Measurements from ENCODE around the gene RPUSD3.

RPUSD3 gene, protein sequence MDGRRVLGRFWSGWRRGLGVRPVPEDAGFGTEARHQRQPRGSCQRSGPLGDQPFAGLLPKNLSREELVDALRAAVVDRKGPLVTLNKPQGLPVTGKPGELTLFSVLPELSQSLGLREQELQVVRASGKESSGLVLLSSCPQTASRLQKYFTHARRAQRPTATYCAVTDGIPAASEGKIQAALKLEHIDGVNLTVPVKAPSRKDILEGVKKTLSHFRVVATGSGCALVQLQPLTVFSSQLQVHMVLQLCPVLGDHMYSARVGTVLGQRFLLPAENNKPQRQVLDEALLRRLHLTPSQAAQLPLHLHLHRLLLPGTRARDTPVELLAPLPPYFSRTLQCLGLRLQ

GRCh38 chr3:9843715-9844438, at the start of gene RPUSD3:
RPUSD3 (minus strand) TSS chr3:9844008; CDS start chr3:9843990, 18 bp downstream.
- Mint-ChIP-seq H3K9me3 (no peaks in the 10 kb centered on the region), H3K4me1 (ENCODE audit: low read depth) (peaks cover 33% of the 10 kb centered on the region), H3K27me3 (no peaks in the 10 kb centered on the region), H3K27ac (peak within 1 kb of the TSS; percentile 97), H3K36me3 (ENCODE audit: low read depth) (peaks cover 47% of the 10 kb centered on the region), H3K4me3 (peak within 1 kb of the TSS; percentile 100)
- DNase-seq = peak; percentile 99

DNA sequence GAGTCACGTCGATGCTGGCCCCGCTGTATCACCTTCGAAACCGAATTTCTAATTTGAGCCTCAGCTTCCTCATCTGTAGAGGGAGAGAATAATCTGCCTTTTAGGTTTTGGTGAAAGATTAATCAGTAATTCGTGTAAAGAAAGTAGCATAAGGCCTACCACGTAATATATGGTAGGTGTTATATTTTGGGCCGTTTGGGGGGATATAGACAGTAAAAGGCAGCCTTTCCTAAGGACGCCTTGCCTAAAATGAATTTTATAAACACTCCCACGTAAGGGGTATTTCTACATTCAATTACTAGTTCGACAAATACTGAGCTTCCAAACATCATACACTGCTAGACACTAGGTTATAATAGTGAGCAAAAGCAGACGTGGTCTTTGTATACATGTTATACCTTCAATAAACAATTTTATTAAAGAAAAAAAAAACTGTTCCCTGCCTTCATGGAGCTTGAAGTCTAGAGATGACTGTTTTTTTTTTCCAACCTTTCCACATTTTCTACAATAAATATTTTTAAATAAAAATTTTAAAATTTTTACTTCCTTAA, 47.3 kb upstream of the RPUSD3 start:
- no peaks in the 10 kb centered on the region for H3K27me3 Mint-ChIP-seq
- peak overlapping the region; percentile 99 for H3K4me3 Mint-ChIP-seq
- H3K36me3 Mint-ChIP-seq (ENCODE audit: low read depth) = peaks cover 49% of the 10 kb centered on the region
- no peak for DNase-seq
- peaks cover 3% of the 10 kb centered on the region for H3K9me3 Mint-ChIP-seq
- peaks cover 47% of the 10 kb centered on the region for H3K4me1 Mint-ChIP-seq (ENCODE audit: low read depth)
- peak overlapping the region; percentile 99 for H3K27ac Mint-ChIP-seq

DNA sequence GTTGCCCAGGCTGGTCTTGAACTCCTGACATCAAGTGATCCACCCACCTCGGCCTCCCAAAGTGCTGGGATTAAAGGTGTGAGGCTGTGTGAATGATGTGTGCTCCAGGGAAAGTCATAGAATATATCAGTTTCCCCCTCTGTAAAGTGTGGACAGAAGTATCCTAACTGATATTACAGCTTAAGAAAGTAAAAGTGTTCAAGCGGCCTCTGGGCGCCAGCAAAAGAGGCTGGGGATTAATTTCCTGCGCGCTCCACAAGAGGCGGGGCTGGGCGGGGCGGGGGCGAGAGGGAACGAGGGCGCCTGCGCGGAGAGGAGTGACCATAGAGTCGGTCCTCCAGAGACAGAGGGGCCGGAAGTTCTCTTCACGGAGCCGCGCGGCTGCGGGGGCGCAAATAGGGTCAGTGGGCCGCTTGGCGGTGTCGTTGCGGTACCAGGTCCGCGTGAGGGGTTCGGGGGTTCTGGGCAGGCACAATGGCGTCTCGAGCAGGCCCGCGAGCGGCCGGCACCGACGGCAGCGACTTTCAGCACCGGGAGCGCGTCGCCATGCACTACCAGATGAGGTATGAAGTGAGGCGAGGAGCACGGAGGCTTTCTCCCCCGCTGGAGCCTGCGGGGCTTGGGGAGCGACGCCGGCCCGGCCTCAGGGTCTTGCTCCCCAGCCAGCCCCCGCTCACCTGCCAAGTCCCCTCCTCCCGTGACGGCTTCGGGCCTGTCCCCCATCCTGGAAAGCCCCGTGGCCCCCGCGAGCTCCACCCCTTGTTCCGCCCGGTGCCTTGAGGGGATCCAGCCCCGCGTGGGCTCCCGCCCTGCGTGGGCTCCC, 46.7 kb upstream of the RPUSD3 start, which contains the start of gene JAGN1:
Gene JAGN1 (plus strand): TSS at position 362 of the 823 bp plus-strand sequence. CDS start 113 bp downstream, at position 475.
- Mint-ChIP-seq H3K27me3 (no peaks in the 10 kb centered on the region), H3K4me1 (ENCODE audit: low read depth) (peaks cover 42% of the 10 kb centered on the region), H3K4me3 (peak within 1 kb of the TSS; percentile 99), H3K27ac (peak within 1 kb of the TSS; percentile 99), H3K36me3 (ENCODE audit: low read depth) (peaks cover 44% of the 10 kb centered on the region), H3K9me3 (peaks cover 3% of the 10 kb centered on the region)
- peak; percentile 96 for DNase-seq

- Mint-ChIP-seq H3K36me3 (ENCODE audit: low read depth) (peaks cover 35% of the 10 kb centered on the region), H3K4me3 (no peak overlapping the region), H3K9me3 (no peaks in the 10 kb centered on the region), H3K27ac (peak overlapping the region; percentile 99), H3K27me3 (no peaks in the 10 kb centered on the region), H3K4me1 (ENCODE audit: low read depth) (peaks cover 36% of the 10 kb centered on the region)
- no peak for DNase-seq
Observed at GRCh38 chr3:9889405-9889804, 45.6 kb upstream of the RPUSD3 start.

DNA sequence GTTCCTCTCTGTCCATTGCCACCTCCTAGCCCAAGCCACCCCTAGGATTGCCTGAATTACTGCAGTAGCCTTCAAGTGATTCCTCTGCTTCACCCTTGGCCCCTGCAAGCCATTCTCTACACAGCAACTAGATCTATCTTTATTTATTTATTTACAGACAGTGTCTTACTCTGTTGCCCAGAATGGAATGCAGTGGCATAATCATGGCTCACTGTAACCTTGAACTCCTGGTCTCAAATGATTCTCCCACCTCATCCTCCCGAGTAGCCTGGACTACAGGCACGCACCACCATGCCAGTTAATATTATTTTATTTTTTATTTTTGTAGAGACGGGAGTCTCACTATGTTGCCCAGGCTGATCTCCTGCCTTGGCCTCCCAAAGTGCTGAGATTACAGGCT, 44.7 kb upstream of the RPUSD3 start:
- H3K4me1 Mint-ChIP-seq (ENCODE audit: low read depth) = peaks cover 27% of the 10 kb centered on the region
- peaks cover 26% of the 10 kb centered on the region for H3K36me3 Mint-ChIP-seq (ENCODE audit: low read depth)
- H3K27me3 Mint-ChIP-seq = no peaks in the 10 kb centered on the region
- no peak overlapping the region for H3K4me3 Mint-ChIP-seq
- no peaks in the 10 kb centered on the region for H3K9me3 Mint-ChIP-seq
- DNase-seq = no peak
- no peak overlapping the region for H3K27ac Mint-ChIP-seq

DNA sequence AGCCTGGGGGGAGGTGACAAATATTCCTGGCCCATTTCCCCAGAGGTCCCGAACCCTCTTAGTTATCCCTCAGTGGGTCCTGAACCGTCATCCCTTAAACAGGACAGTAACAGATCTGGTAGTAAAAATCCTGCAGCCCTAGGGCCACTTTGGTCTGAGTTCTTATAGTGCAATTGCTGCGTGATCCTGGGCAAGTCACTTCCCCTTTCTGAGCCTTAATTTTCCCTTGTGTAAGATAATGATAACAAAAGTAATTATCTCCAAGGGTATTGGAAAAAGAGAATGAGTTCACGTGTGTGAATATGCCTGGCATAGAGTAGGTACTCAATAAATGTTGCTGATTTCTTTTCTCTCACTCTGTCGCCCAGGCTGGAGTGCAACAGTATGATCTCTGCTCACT, 43.7 kb upstream of the RPUSD3 start:
- H3K4me3 Mint-ChIP-seq = no peak overlapping the region
- H3K9me3 Mint-ChIP-seq = no peaks in the 10 kb centered on the region
- peaks cover 16% of the 10 kb centered on the region for H3K36me3 Mint-ChIP-seq (ENCODE audit: low read depth)
- peaks cover 17% of the 10 kb centered on the region for H3K4me1 Mint-ChIP-seq (ENCODE audit: low read depth)
- H3K27ac Mint-ChIP-seq = no peak overlapping the region
- no peaks in the 10 kb centered on the region for H3K27me3 Mint-ChIP-seq
- no peak for DNase-seq

- H3K27ac Mint-ChIP-seq = no peak overlapping the region
- H3K4me3 Mint-ChIP-seq = no peak overlapping the region
- H3K9me3 Mint-ChIP-seq = no peaks in the 10 kb centered on the region
- H3K27me3 Mint-ChIP-seq = no peaks in the 10 kb centered on the region
- H3K36me3 Mint-ChIP-seq (ENCODE audit: low read depth) = peaks cover 8% of the 10 kb centered on the region
- DNase-seq = no peak
- H3K4me1 Mint-ChIP-seq (ENCODE audit: low read depth) = peaks cover 10% of the 10 kb centered on the region
Observed at GRCh38 chr3:9886328-9886727, 42.5 kb upstream of the RPUSD3 start.

GRCh38 chr3:9884555-9885165, 40.9 kb upstream of the RPUSD3 start:
- peaks cover 3% of the 10 kb centered on the region for H3K4me1 Mint-ChIP-seq (ENCODE audit: low read depth)
- no peaks in the 10 kb centered on the region for H3K9me3 Mint-ChIP-seq
- H3K36me3 Mint-ChIP-seq (ENCODE audit: low read depth) = no peaks in the 10 kb centered on the region
- H3K27me3 Mint-ChIP-seq = no peaks in the 10 kb centered on the region
- no peak overlapping the region for H3K4me3 Mint-ChIP-seq
- H3K27ac Mint-ChIP-seq = no peak overlapping the region
- no peak for DNase-seq

DNA sequence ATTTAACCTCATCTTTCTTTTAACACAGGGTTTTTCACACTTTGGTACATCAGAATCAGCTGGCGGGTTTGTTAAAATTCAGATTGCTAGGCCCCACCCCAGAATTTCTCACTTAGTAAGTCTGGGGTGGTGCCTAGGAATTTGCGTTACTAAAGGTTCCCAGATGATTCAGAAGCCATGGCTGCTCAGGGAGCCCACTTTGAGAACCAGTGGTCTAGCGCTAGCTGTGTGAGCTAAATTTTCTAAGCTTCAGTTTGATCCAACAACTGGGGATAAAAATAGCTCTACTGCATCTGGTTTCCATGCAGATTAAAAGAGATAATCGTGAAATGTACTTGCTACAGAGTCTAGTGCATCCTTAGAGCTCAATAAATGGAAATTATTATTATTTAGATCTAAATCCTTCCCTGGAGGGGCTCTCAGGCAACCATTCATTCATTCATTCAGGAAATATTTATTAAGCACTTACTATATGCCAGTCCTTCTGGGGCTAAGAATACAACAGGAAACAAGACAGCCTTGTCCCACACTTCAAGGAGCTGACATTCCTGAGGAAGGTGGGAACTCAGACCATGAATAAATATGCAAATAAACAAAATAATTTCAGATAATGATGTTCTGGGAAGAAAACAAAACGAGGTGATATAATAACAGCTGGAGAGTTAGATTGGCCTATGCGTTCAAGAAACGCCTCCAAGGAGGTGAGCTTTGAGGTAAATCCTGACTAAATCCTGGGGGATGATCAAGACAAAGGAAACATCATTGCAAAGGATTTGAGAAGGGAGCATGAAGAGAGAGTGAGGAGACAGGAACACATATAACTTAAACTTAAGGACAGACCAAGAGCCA, 40.1 kb upstream of the RPUSD3 start:
- H3K27me3 Mint-ChIP-seq = no peaks in the 10 kb centered on the region
- H3K4me1 Mint-ChIP-seq (ENCODE audit: low read depth) = no peaks in the 10 kb centered on the region
- no peak for DNase-seq
- H3K36me3 Mint-ChIP-seq (ENCODE audit: low read depth) = no peaks in the 10 kb centered on the region
- H3K9me3 Mint-ChIP-seq = no peaks in the 10 kb centered on the region
- no peak overlapping the region for H3K4me3 Mint-ChIP-seq
- no peak overlapping the region for H3K27ac Mint-ChIP-seq

- no peaks in the 10 kb centered on the region for H3K4me1 Mint-ChIP-seq (ENCODE audit: low read depth)
- no peaks in the 10 kb centered on the region for H3K27me3 Mint-ChIP-seq
- no peaks in the 10 kb centered on the region for H3K9me3 Mint-ChIP-seq
- no peak overlapping the region for H3K27ac Mint-ChIP-seq
- no peak for DNase-seq
- no peaks in the 10 kb centered on the region for H3K36me3 Mint-ChIP-seq (ENCODE audit: low read depth)
- no peak overlapping the region for H3K4me3 Mint-ChIP-seq
Observed at GRCh38 chr3:9881441-9881840, 37.6 kb upstream of the RPUSD3 start.

- Mint-ChIP-seq H3K27me3 (no peaks in the 10 kb centered on the region), H3K27ac (no peak within 1 kb of the TSS), H3K9me3 (no peaks in the 10 kb centered on the region), H3K4me3 (no peak within 1 kb of the TSS), H3K4me1 (ENCODE audit: low read depth) (no peaks in the 10 kb centered on the region), H3K36me3 (ENCODE audit: low read depth) (no peaks in the 10 kb centered on the region)
- DNase-seq = no peak
Observed at GRCh38 chr3:9879830-9880549, 36.2 kb upstream of the RPUSD3 start, which contains the start of gene CIDEC. CIDEC (minus strand) TSS chr3:9880253; CDS start chr3:9878486, 1,767 bp downstream.

DNA sequence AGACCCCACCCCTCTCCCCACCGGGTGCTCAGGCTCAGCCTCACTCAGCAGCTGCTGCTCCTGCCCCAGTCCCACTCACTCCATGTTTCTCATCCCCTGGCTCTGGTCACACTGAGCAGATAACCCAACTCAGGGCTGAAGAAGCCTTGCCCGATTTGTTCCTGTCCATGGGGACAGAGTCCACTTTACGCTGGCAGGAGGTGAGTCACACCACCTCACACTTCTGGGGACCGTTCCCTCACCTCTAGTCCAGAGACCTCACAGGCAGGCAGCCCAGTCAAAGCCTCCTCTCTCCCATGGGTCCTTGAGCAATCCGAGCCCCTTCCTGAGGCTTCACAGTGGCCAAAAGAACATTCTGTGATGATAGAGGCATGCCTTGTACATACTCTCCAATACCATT, 34.9 kb upstream of the RPUSD3 start:
- no peaks in the 10 kb centered on the region for H3K27me3 Mint-ChIP-seq
- no peaks in the 10 kb centered on the region for H3K4me1 Mint-ChIP-seq (ENCODE audit: low read depth)
- H3K36me3 Mint-ChIP-seq (ENCODE audit: low read depth) = no peaks in the 10 kb centered on the region
- H3K4me3 Mint-ChIP-seq = no peak overlapping the region
- DNase-seq = no peak
- H3K9me3 Mint-ChIP-seq = no peaks in the 10 kb centered on the region
- no peak overlapping the region for H3K27ac Mint-ChIP-seq

DNA sequence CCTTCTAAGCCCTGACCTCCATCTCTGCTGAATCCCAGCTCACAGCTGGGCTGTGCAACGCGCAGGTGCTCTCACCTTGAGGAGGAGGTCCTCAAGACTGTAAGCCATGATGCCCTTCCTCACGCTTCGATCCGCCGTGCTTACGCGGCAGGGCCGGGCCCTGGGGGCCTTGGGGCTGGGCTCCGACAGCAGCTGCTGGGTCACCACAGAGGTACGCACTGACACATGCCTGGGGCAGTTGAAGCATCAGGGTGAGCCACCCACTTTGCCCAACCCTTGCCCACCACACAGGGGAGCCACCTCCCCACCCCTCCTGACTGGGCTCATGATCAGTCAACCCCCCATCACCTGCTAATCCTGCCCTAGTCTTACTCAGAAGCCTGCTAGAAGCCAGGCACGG, 33.2 kb upstream of the RPUSD3 start:
- Mint-ChIP-seq H3K27me3 (no peaks in the 10 kb centered on the region), H3K4me1 (ENCODE audit: low read depth) (no peaks in the 10 kb centered on the region), H3K4me3 (no peak overlapping the region), H3K36me3 (ENCODE audit: low read depth) (no peaks in the 10 kb centered on the region), H3K27ac (no peak overlapping the region), H3K9me3 (no peaks in the 10 kb centered on the region)
- DNase-seq = no peak
